ENCODE results near the gene TMEM115. TPM values are rescaled to one million over a fixed set of nuclear protein-coding genes. Genes with fewer than 3 reads are reported as not detected.
A peak's percentile ranks its signal among the peaks of the same experiment; 100 is the strongest.

TMEM115 gene
- total RNA-seq, 1 donor from 2014 or later, result 55.7 TPM

DNA sequence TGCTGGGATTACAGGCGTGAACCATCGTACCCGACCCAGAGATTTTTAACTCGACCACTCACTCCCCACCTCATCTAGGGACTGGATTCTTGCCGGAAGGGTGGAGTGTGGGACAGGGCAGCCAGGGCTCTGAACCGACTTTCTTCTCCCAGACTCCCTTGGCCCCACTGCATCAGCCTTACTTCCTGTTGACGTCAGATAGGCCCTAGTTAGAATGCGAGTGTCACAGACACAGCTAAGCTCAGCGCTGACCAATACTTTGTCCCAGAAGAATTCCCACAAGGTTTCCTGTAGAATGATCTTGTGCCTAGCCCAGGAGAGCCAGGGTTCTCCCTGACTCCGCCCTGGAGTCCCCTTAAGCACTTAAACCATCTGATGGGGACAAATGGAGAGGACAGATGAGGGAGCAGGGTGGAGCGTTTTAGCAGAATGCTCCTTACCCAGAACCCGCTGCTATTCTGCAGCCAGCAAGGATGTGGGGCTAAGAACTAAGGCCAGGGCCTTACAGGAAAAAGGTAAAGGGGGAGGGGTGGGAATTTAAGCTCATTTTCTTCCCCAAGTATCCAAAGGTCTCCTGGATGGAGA, 25.5 kb downstream of the TMEM115 start:
- TF ChIP-seq, protein P1, sequence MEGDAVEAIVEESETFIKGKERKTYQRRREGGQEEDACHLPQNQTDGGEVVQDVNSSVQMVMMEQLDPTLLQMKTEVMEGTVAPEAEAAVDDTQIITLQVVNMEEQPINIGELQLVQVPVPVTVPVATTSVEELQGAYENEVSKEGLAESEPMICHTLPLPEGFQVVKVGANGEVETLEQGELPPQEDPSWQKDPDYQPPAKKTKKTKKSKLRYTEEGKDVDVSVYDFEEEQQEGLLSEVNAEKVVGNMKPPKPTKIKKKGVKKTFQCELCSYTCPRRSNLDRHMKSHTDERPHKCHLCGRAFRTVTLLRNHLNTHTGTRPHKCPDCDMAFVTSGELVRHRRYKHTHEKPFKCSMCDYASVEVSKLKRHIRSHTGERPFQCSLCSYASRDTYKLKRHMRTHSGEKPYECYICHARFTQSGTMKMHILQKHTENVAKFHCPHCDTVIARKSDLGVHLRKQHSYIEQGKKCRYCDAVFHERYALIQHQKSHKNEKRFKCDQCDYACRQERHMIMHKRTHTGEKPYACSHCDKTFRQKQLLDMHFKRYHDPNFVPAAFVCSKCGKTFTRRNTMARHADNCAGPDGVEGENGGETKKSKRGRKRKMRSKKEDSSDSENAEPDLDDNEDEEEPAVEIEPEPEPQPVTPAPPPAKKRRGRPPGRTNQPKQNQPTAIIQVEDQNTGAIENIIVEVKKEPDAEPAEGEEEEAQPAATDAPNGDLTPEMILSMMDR (IDR thresholded peaks at IDR 0.05), result no peak
- Histone ChIP-seq H3K27me3 (no peaks in the 10 kb centered on the region), H3K4me3 (peak overlapping the region in 1 of 2 donors; percentile 15), H3K36me3 (peaks cover 28 to 33% of the 10 kb centered on the region in 2 donors), H3K27ac (peak overlapping the region; percentile 99), H3K4me1 (peaks cover 15 to 45% of the 10 kb centered on the region in 2 donors), H3K9me3 (no peaks in the 10 kb centered on the region)
- intact Hi-C loops (cut with DNase I), result no loop called here
- peak in 1 of 2 donors; percentile 85 for DNase-seq (ENCODE audit: low spot score in 2 of 2)

DNA sequence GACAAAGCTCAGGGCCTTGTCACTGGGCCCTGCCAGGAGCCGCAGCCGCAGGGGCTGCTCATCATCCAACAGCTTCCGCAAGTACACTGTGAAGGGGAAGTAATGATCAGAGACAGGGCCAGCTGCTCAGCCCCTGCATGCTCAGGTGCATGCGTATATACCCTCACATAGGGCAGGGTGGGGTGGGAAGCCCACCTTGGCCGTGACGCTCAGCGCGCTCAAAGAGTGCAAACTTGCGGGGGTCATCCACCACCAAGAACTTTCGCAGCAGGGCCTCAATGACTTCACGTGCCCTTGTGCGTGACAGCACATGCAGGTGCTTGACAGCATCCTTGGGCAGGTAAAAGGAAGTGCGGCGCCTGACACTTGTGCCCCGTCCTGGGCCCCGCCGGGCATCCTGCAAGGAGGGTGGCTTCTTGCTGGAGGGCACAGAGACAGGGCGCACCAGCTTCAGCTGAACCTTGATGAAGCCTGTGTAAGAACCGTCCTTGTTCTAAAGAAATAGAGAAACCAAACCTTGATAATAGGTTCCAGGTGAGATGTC, 27.9 kb downstream of the TMEM115 start:
- H3K4me1 ChIP-seq, result peaks cover 16 to 48% of the 10 kb centered on the region in 2 donors
- no peak for DNase-seq (ENCODE audit: low spot score in 2 of 2)
- H3K9me3 ChIP-seq, result no peaks in the 10 kb centered on the region
- no peak overlapping the region for H3K4me3 ChIP-seq
- intact Hi-C loops (cut with DNase I), result no loop called here
- TF ChIP-seq, protein P1 (IDR thresholded peaks at IDR 0.05), result no peak
- H3K27ac ChIP-seq, result no peak overlapping the region
- H3K27me3 ChIP-seq, result no peaks in the 10 kb centered on the region
- H3K36me3 ChIP-seq, result peaks cover 28 to 33% of the 10 kb centered on the region in 2 donors

DNA sequence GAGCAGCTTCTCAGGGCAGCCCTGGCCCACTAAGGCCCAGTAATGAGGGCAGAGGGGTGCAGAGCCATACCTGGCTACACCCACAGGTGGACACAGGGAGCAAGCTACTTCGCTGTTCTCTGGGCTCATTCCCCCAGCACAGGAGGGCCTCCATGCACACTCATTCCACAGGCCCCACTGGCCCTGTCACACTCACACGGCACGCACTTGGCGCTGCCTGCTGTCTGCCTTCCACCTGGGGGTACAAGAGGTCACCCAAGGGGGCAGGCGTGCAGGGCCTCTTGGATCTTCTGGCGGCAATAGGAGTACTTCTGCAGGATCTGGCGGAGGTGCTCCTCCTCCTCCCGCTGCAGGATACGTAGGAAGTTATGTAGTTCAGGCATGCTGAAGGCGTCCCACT, 29.0 kb downstream of the TMEM115 start:
- Histone ChIP-seq H3K27me3 (no peaks in the 10 kb centered on the region), H3K4me1 (peaks cover 14 to 37% of the 10 kb centered on the region in 2 donors), H3K4me3 (no peak overlapping the region), H3K36me3 (peaks cover 28 to 43% of the 10 kb centered on the region in 2 donors), H3K9me3 (no peaks in the 10 kb centered on the region), H3K27ac (no peak overlapping the region)
- TF ChIP-seq, protein P1 (IDR thresholded peaks at IDR 0.05), result no peak
- no peak for DNase-seq (ENCODE audit: low spot score in 2 of 2)
- intact Hi-C loops (cut with DNase I), result no loop called here

DNA sequence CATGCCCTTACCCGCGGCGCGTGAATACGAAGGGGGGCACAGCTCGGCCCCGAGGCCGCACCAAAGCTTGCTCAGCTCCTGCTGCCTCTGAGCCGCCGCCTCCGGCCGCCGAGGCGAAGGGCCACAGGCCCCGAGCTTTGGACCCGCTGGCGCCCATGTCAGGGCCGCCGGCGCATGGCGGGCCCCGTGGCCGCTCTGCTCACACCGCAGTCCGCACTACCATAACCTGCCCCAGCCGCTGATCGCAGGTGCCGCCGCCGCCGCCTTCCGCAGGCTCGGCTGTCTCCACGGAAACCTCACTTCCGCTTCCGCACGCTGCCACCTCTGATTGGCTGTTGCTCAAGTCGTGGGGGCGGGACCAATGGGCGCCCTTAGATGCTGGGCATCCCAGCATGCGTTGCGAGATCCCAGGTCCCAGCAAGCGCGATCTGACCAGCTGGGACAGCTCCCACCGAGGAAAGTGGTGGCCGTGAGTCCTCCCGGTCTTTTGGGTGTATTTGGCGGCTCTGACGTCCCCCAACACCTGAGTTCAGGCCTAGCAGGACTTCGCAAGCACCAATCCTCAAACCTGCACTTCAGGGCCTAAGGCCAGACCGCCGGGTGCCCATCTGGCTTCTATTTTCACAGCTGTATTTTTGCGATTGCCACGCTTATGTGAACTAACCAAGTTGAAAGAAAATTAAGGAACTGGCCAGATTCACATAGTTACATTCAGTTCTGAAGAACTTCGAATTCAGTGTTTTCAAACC, 31.2 kb downstream of the TMEM115 start, which contains the start of gene TUSC2:
TSS of gene TUSC2 (minus strand) at position 281 of the 749 bp plus-strand sequence. CDS start at position 157, 124 bp downstream.
- intact Hi-C loops (cut with DNase I), result loop anchor here (2.0 kb wide), 1 partner anchor 67 kb away; no protein-coding TSS in a partner anchor

GRCh38 chr3:50327129-50327528, 32.2 kb downstream of the TMEM115 start:
- intact Hi-C loops (cut with DNase I), result no loop called here
- H3K4me1 ChIP-seq, result peaks cover 5 to 20% of the 10 kb centered on the region in 2 donors
- TF ChIP-seq, protein P1 (IDR thresholded peaks at IDR 0.05), result no peak
- H3K9me3 ChIP-seq, result no peaks in the 10 kb centered on the region
- H3K4me3 ChIP-seq, result peak overlapping the region; percentile 81 to 95
- no peaks in the 10 kb centered on the region for H3K27me3 ChIP-seq
- peaks cover 28 to 44% of the 10 kb centered on the region in 2 donors for H3K36me3 ChIP-seq
- peak overlapping the region; percentile 84 to 89 for H3K27ac ChIP-seq
- DNase-seq (ENCODE audit: low spot score in 2 of 2), result no peak

More for the DNA sequence above, 31.2 kb downstream of the TMEM115 start, which contains the start of gene TUSC2:
- H3K9me3 ChIP-seq, result no peaks in the 10 kb centered on the region
- peaks cover 28 to 48% of the 10 kb centered on the region in 2 donors for H3K36me3 ChIP-seq
- TF ChIP-seq, protein P1 (IDR thresholded peaks at IDR 0.05), result no peak
- H3K4me1 ChIP-seq, result peaks cover 5 to 16% of the 10 kb centered on the region in 2 donors
- H3K4me3 ChIP-seq, result peak within 1 kb of the TSS; percentile 81 to 95
- H3K27ac ChIP-seq, result peak within 1 kb of the TSS; percentile 84 to 89
- no peaks in the 10 kb centered on the region for H3K27me3 ChIP-seq
- peak; percentile 90 to 99 for DNase-seq (ENCODE audit: low spot score in 2 of 2)
